A549 (cell line): ENCODE measurements around the gene ELAVL4. TPM values are rescaled to one million over a fixed set of nuclear protein-coding genes. Genes with fewer than 3 reads are reported as not detected.

Experiments
- ATAC-seq, 2 experiments: fragments of 200-7000 bp in 1 of 2; fragments of >200 bp in 1 of 2; cut with Nextera tagmentation in 1 of 2; cut with Tn5 transposase in 1 of 2; 3 replicates each; pipeline versions ENCODE4 v1.8.0 to v1.9.1; 2018 to 2020; ENCODE audit warnings: mild to moderate bottlenecking in 1 of 2, moderate library complexity in 1 of 2
- CTCF ChIA-PET: fragments of 300-600 bp; sonication (Branson Sonifier 250); formaldehyde crosslinking; extraction: SDS; loops from one replicate; lab custom pipeline; 2021; ENCODE audit warnings: antibody characterized with exemption, inconsistent platforms; lab: Yijun Ruan, JAX
- POLR2A ChIA-PET: fragments of 350-600 bp; formaldehyde crosslinking; extraction: SDS; loops from one replicate; lab custom pipeline; 2021; ENCODE audit warnings: antibody characterized with exemption, inconsistent platforms; lab: Yijun Ruan, JAX
- DNase-seq, 2 experiments: peaks; one replicate each; pipeline versions ENCODE4 v3.0.0 to v3.0.0-alpha.2; 2011 to 2016; ENCODE audit warnings: low read depth in 1 of 2, low spot score in 1 of 2
- FAIRE-seq: peaks from 2 replicates; lab custom pipeline; 2011; peaks lifted over from hg19 to GRCh38; lab: Jason Lieb, UNC
- H3K27ac ChIP-seq, 2 experiments: fragments of >200 bp; sonication (Bioruptor Twin); formaldehyde crosslinking; 3 replicates each; pipeline ENCODE4 v1.5.1; 2016 to 2017
- H3K4me1 ChIP-seq: fragments of >200 bp; sonication (Bioruptor Twin); formaldehyde crosslinking; 3 replicates; pipeline ENCODE4 v1.6.1; 2016
- H3K4me2 ChIP-seq: fragments of >200 bp; sonication (Bioruptor Twin); formaldehyde crosslinking; 3 replicates; pipeline ENCODE4 v1.6.1; 2016
- H3K4me3 ChIP-seq: fragments of >200 bp; sonication (Bioruptor Twin); formaldehyde crosslinking; 3 replicates; pipeline ENCODE4 v1.5.1; 2016
- H3K9me3 ChIP-seq: fragments of >200 bp; sonication (Bioruptor Twin); formaldehyde crosslinking; 3 replicates; pipeline ENCODE4 v1.6.1; 2016
- ATOH8 ChIP-seq: fragments of 250-450 bp; sonication (Bioruptor Pico); IDR thresholded peaks from 2 replicates; pipeline ENCODE4 v1.5.0; 2020; ENCODE audit warnings: low read depth, mild to moderate bottlenecking, moderate library complexity
- CBX2 ChIP-seq: fragments of 200-600 bp; sonication (generic); IDR thresholded peaks from 2 replicates; pipeline ENCODE4 v1.6.1; 2016; ENCODE audit warnings: low read depth, mild to moderate bottlenecking, borderline replicate concordance
- CHD2 ChIP-seq: fragments of 150-350 bp; IDR thresholded peaks from 2 replicates; pipeline ENCODE4 v1.6.1; 2014; ENCODE audit warnings: low read length; ENCODE audit not compliant: partially characterized antibody
- EHF ChIP-seq: fragments of 250-450 bp; sonication (Bioruptor Pico); IDR thresholded peaks from 2 replicates; pipeline ENCODE4 v1.5.0; 2020; ENCODE audit warnings: mild to moderate bottlenecking
- EHMT2 ChIP-seq: fragments of 200-600 bp; sonication (generic); IDR thresholded peaks from 2 replicates; pipeline ENCODE4 v1.6.1; 2016; ENCODE audit warnings: antibody characterized with exemption, low read depth, mild to moderate bottlenecking, moderate library complexity
- ELK1 ChIP-seq: fragments of 150-350 bp; IDR thresholded peaks from 2 replicates; pipeline ENCODE4 v1.6.1; 2014; ENCODE audit warnings: low read depth, mild to moderate bottlenecking, low read length
- ESRRA ChIP-seq: fragments of 150-350 bp; IDR thresholded peaks from 2 replicates; pipeline ENCODE4 v1.6.1; 2014; ENCODE audit warnings: mild to moderate bottlenecking, low read length, borderline replicate concordance
- FOSB ChIP-seq: fragments of 250-450 bp; sonication (Bioruptor Pico); IDR thresholded peaks from 2 replicates; pipeline ENCODE4 v1.5.0; 2020; ENCODE audit warnings: mild to moderate bottlenecking, moderate library complexity
- HEYL ChIP-seq: fragments of 250-450 bp; sonication (Bioruptor Pico); IDR thresholded peaks from 2 replicates; pipeline ENCODE4 v1.8.0; 2021; ENCODE audit warnings: mild to moderate bottlenecking, moderate library complexity
- HMGXB4 ChIP-seq: fragments of 250-450 bp; sonication (Bioruptor Pico); IDR thresholded peaks from 2 replicates; pipeline ENCODE4 v1.5.0; 2021; ENCODE audit warnings: mild to moderate bottlenecking, moderate library complexity, borderline replicate concordance
- HOXA7 ChIP-seq: fragments of 250-450 bp; sonication (Bioruptor Pico); IDR thresholded peaks from 2 replicates; pipeline ENCODE4 v1.5.0; 2020; ENCODE audit warnings: mild to moderate bottlenecking, moderate library complexity
- HOXB13 ChIP-seq: fragments of 250-450 bp; sonication (Bioruptor Pico); IDR thresholded peaks from 2 replicates; pipeline ENCODE4 v1.5.0; 2020; ENCODE audit warnings: low read depth, mild to moderate bottlenecking, moderate library complexity
- HOXB5 ChIP-seq: fragments of 250-450 bp; sonication (Bioruptor Pico); IDR thresholded peaks from 2 replicates; pipeline ENCODE4 v1.5.0; 2020; ENCODE audit warnings: mild to moderate bottlenecking, moderate library complexity
- MAZ ChIP-seq: fragments of 150-350 bp; IDR thresholded peaks from 2 replicates; pipeline ENCODE4 v1.6.1; 2014; ENCODE audit warnings: antibody characterized with exemption, low read depth, low read length, borderline replicate concordance
- POLR2AphosphoS2 ChIP-seq: conservative IDR thresholded peaks from 2 replicates; pipeline ENCODE4 v1.6.1; 2012; ENCODE audit warnings: low read length, improper control_type of control experiment, inconsistent platforms
- RAD21 ChIP-seq, 2 experiments: fragments of >200 bp in 1 of 2; sonication (Bioruptor Twin) in 1 of 2; formaldehyde crosslinking in 1 of 2; IDR thresholded peaks in 1 of 2; conservative IDR thresholded peaks in 1 of 2; 2 replicates in 1 of 2; 3 replicates in 1 of 2; pipeline ENCODE4 v1.6.1; 2012 to 2018; ENCODE audit warnings: inconsistent platforms in 1 of 2
- RARB ChIP-seq: fragments of 250-450 bp; sonication (Bioruptor Pico); IDR thresholded peaks from 2 replicates; pipeline ENCODE4 v1.8.0; 2021; ENCODE audit warnings: mild to moderate bottlenecking, moderate library complexity
- TFCP2L1 ChIP-seq: fragments of 250-450 bp; sonication (Bioruptor Pico); IDR thresholded peaks from 2 replicates; pipeline ENCODE4 v1.5.0; 2021; ENCODE audit warnings: mild to moderate bottlenecking
- ZFP36 ChIP-seq: fragments of 450-650 bp; IDR thresholded peaks from 2 replicates; pipeline ENCODE4 v1.6.1; 2014; ENCODE audit warnings: borderline replicate concordance; ENCODE audit not compliant: partially characterized antibody
- WGBS: methylation state at CpG from one replicate; pipeline ENCODE4 v1.1.6; 2017; ENCODE audit errors: missing lambda C conversion rate; 5-methylcytosine and 5-hydroxymethylcytosine counted together
- polyA plus RNA-seq, 4 experiments: library from polyadenylated mRNA; depleted of rRNA in 3 of 4; stranded (reverse); fragments of >200 nt; fragmentation: RNase III in 1 of 4; extraction: RNeasy Plus Mini Kit Qiagen cat#74134 plus additional on column Dnase treatment in 1 of 4; gene quantifications; 2 replicates in 3 of 4; 3 replicates in 1 of 4; pipeline ENCODE4 v1.2.3, GENCODE V29; 2011 to 2017
- TF ChIP-seq, protein P1 (sequence below): IDR thresholded peaks from 2 replicates; pipeline ENCODE4 v1.6.1; 2012; ENCODE audit warnings: low read depth, borderline replicate concordance
- TF ChIP-seq, protein P2 (sequence below): fragments of 200-600 bp; sonication (generic); IDR thresholded peaks from 2 replicates; pipeline ENCODE4 v1.6.1; 2016; ENCODE audit warnings: antibody characterized with exemption, mild to moderate bottlenecking, moderate library complexity
- TF ChIP-seq, protein P3 (sequence below): fragments of 450-650 bp; IDR thresholded peaks from 2 replicates; pipeline ENCODE4 v1.6.1; 2014; ENCODE audit warnings: antibody characterized with exemption

Gene ELAVL4
- polyA plus RNA-seq, 2 of the 4 experiments (the other 2 are of a cell fraction) = not detected

GRCh38 chr1:50174101-50174500, 65.4 kb downstream of the ELAVL4 start:
- H3K9me3 ChIP-seq = no peaks in the 10 kb centered on the region
- no peaks in the 10 kb centered on the region for H3K4me1 ChIP-seq
- DNase-seq = no peak
- no peak for ATAC-seq
- no peak for FAIRE-seq
- no peak overlapping the region for H3K4me2 ChIP-seq
- no peak overlapping the region for H3K27ac ChIP-seq
- no peak for TF ChIP-seq HEYL (CRISPR knock-in tag)
- no peak for TF ChIP-seq EHMT2
- TF ChIP-seq CHD2 = no peak
- TF ChIP-seq ELK1 = no peak
- TF ChIP-seq ESRRA = no peak
- TF ChIP-seq TFCP2L1 (CRISPR knock-in tag) = no peak
- TF ChIP-seq, all 56 proteins: peak for 0
- H3K4me3 ChIP-seq = no peak overlapping the region
- CTCF ChIA-PET = no interaction called here
- POLR2A ChIA-PET = no interaction called here

- 3% methylated on average over 7 of the region's 7 CpGs for WGBS
- Histone ChIP-seq H3K9me3 (no peaks in the 10 kb centered on the region), H3K4me2 (no peak overlapping the region), H3K4me3 (no peak overlapping the region), H3K27ac (no peak overlapping the region), H3K4me1 (no peaks in the 10 kb centered on the region)
- TF ChIP-seq POLR2AphosphoS2 (no peak), HEYL (CRISPR knock-in tag) (no peak), CBX2 (no peak), FOSB (CRISPR knock-in tag) (no peak), HMGXB4 (CRISPR knock-in tag) (no peak)
- POLR2A ChIA-PET = no interaction called here
- CTCF ChIA-PET = no interaction called here
- FAIRE-seq (no peak), DNase-seq (no peak), ATAC-seq (no peak)
These were observed 67.3 kb downstream of the ELAVL4 start for GRCh38 chr1:50175719-50176639.

- H3K4me3 ChIP-seq = no peak overlapping the region
- ATAC-seq = no peak
- WGBS = 2% methylated on average over 6 of the region's 6 CpGs
- H3K27ac ChIP-seq = no peak overlapping the region
- no peak for DNase-seq
- ChIA-PET CTCF (no interaction called here), POLR2A (no interaction called here)
- H3K4me1 ChIP-seq = no peaks in the 10 kb centered on the region
- no peak for FAIRE-seq
- no peaks in the 10 kb centered on the region for H3K9me3 ChIP-seq
- no peak overlapping the region for H3K4me2 ChIP-seq
- TF ChIP-seq FOSB (CRISPR knock-in tag) (no peak), HOXB5 (CRISPR knock-in tag) (no peak), RAD21 (conservative IDR thresholded peaks at IDR 0.05 in 1 of 2, IDR thresholded peaks at IDR 0.05 in 1 of 2) (no peak), EHF (no peak), RARB (CRISPR knock-in tag) (no peak), TFCP2L1 (CRISPR knock-in tag) (no peak), HOXA7 (no peak), HOXB13 (CRISPR knock-in tag) (no peak), MAZ (no peak), EHMT2 (no peak), ZFP36 (no peak), ATOH8 (CRISPR knock-in tag) (no peak)
- TF ChIP-seq, protein P1, sequence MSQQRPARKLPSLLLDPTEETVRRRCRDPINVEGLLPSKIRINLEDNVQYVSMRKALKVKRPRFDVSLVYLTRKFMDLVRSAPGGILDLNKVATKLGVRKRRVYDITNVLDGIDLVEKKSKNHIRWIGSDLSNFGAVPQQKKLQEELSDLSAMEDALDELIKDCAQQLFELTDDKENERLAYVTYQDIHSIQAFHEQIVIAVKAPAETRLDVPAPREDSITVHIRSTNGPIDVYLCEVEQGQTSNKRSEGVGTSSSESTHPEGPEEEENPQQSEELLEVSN = no peak
- TF ChIP-seq, protein P2, sequence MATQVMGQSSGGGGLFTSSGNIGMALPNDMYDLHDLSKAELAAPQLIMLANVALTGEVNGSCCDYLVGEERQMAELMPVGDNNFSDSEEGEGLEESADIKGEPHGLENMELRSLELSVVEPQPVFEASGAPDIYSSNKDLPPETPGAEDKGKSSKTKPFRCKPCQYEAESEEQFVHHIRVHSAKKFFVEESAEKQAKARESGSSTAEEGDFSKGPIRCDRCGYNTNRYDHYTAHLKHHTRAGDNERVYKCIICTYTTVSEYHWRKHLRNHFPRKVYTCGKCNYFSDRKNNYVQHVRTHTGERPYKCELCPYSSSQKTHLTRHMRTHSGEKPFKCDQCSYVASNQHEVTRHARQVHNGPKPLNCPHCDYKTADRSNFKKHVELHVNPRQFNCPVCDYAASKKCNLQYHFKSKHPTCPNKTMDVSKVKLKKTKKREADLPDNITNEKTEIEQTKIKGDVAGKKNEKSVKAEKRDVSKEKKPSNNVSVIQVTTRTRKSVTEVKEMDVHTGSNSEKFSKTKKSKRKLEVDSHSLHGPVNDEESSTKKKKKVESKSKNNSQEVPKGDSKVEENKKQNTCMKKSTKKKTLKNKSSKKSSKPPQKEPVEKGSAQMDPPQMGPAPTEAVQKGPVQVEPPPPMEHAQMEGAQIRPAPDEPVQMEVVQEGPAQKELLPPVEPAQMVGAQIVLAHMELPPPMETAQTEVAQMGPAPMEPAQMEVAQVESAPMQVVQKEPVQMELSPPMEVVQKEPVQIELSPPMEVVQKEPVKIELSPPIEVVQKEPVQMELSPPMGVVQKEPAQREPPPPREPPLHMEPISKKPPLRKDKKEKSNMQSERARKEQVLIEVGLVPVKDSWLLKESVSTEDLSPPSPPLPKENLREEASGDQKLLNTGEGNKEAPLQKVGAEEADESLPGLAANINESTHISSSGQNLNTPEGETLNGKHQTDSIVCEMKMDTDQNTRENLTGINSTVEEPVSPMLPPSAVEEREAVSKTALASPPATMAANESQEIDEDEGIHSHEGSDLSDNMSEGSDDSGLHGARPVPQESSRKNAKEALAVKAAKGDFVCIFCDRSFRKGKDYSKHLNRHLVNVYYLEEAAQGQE = no peak
- TF ChIP-seq, protein P3, sequence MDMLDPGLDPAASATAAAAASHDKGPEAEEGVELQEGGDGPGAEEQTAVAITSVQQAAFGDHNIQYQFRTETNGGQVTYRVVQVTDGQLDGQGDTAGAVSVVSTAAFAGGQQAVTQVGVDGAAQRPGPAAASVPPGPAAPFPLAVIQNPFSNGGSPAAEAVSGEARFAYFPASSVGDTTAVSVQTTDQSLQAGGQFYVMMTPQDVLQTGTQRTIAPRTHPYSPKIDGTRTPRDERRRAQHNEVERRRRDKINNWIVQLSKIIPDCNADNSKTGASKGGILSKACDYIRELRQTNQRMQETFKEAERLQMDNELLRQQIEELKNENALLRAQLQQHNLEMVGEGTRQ = no peak
These were observed 69.3 kb downstream of the ELAVL4 start for GRCh38 chr1:50177994-50178393.
